Measurements from ENCODE around the gene NPAS3. TPM values are rescaled to one million over a fixed set of nuclear protein-coding genes. Genes with fewer than 3 reads are reported as not detected.

NPAS3 gene
- total and polyA plus RNA-seq, 4 experiments from 2014 or later: not detected

DNA sequence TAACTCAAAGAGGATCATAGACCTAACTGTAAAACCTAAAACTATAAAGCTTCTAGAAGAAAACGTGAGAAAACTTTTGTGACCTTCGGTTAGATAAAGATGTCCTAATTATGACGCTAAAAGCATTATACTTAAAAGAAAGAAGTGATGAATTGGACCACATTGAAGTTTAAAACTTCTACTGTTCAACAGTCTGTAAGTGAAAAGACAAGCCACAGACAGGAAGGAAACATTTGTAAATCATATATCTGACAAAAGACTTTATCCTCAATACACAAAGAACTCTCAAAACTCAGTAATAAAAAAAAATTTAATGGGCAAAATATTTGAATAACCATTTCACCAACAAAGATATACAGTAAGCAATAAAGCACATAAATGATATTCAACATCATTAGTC is 667.9 kb downstream of the NPAS3 start:
- Histone ChIP-seq H3K27me3 (ENCODE audit: insufficient read depth, low read length) (no peaks in the 10 kb centered on the region), H3K4me3 (ENCODE audit: low read length in 2 of 2) (no peak overlapping the region), H3K36me3 (ENCODE audit: insufficient read depth, low read length) (no peaks in the 10 kb centered on the region), H3K27ac (ENCODE audit: low read depth, low read length) (no peak overlapping the region), H3K9me3 (ENCODE audit: control insufficient read depth in 1 of 2, low read length in 2 of 2) (no peaks in the 10 kb centered on the region), H3K4me1 (ENCODE audit: insufficient read depth, low read length) (no peaks in the 10 kb centered on the region)
- Mint-ChIP-seq H3K27ac (no peak overlapping the region), H3K4me3 (no peak overlapping the region), H3K9me3 (peaks cover 0 to 3% (median 0%) of the 10 kb centered on the region in 8 donors), H3K36me3 (no peaks in the 10 kb centered on the region), H3K27me3 (no peaks in the 10 kb centered on the region), H3K4me1 (no peaks in the 10 kb centered on the region)
- CTCF ChIA-PET (ENCODE audit: partially characterized antibody): no interaction called here
- no peak for DNase-seq
- POLR2A ChIA-PET (ENCODE audit: partially characterized antibody): no interaction called here
- intact Hi-C loops (cut with micrococcal nuclease): no loop called here

- no peaks in the 10 kb centered on the region for H3K9me3 ChIP-seq (ENCODE audit: control insufficient read depth in 1 of 2, low read length in 2 of 2)
- H3K4me1 ChIP-seq (ENCODE audit: insufficient read depth, low read length): no peaks in the 10 kb centered on the region
- Mint-ChIP-seq H3K27me3 (no peaks in the 10 kb centered on the region), H3K36me3 (no peaks in the 10 kb centered on the region), H3K9me3 (peaks cover 0 to 3% (median 0%) of the 10 kb centered on the region in 8 donors), H3K27ac (no peak overlapping the region), H3K4me3 (no peak overlapping the region), H3K4me1 (no peaks in the 10 kb centered on the region)
- CTCF ChIA-PET (ENCODE audit: partially characterized antibody): no interaction called here
- no peaks in the 10 kb centered on the region for H3K36me3 ChIP-seq (ENCODE audit: insufficient read depth, low read length)
- no peak for DNase-seq
- H3K27me3 ChIP-seq (ENCODE audit: insufficient read depth, low read length): no peaks in the 10 kb centered on the region
- no peak overlapping the region for H3K27ac ChIP-seq (ENCODE audit: low read depth, low read length)
- no peak overlapping the region for H3K4me3 ChIP-seq (ENCODE audit: low read length in 2 of 2)
- POLR2A ChIA-PET (ENCODE audit: partially characterized antibody): no interaction called here
- intact Hi-C loops (cut with micrococcal nuclease): no loop called here
Observed at GRCh38 chr14:33609582-33609981, 670.9 kb downstream of the NPAS3 start.

DNA sequence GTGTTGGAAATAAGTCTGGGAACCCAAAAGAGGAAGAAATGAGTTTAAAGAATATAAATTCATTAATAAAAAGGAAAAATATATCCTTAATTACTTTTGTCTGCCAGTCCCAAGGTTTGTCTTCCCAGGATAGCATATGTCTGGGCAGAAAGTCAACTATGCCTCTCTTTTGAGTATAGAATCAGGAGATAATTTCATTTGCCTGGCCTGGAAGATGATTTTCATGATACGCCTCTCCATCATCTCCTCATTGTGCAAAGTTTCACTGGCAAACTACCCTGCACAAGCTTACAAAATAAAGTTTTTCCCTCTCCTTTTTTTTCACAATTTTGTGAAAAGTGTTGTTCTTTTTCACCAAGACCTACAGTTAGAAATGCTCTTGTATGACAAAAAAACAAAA is 671.4 kb downstream of the NPAS3 start:
- Histone ChIP-seq H3K9me3 (ENCODE audit: control insufficient read depth in 1 of 2, low read length in 2 of 2) (no peaks in the 10 kb centered on the region), H3K27ac (ENCODE audit: low read depth, low read length) (no peak overlapping the region), H3K27me3 (ENCODE audit: insufficient read depth, low read length) (no peaks in the 10 kb centered on the region), H3K4me3 (ENCODE audit: low read length in 2 of 2) (no peak overlapping the region), H3K4me1 (ENCODE audit: insufficient read depth, low read length) (no peaks in the 10 kb centered on the region), H3K36me3 (ENCODE audit: insufficient read depth, low read length) (no peaks in the 10 kb centered on the region)
- intact Hi-C loops (cut with micrococcal nuclease): no loop called here
- ChIA-PET POLR2A (ENCODE audit: partially characterized antibody) (no interaction called here), CTCF (ENCODE audit: partially characterized antibody) (no interaction called here)
- Mint-ChIP-seq H3K9me3 (peaks cover 0 to 3% (median 0%) of the 10 kb centered on the region in 8 donors), H3K27me3 (no peaks in the 10 kb centered on the region), H3K36me3 (no peaks in the 10 kb centered on the region), H3K4me1 (no peaks in the 10 kb centered on the region), H3K4me3 (no peak overlapping the region), H3K27ac (no peak overlapping the region)
- no peak for DNase-seq

DNA sequence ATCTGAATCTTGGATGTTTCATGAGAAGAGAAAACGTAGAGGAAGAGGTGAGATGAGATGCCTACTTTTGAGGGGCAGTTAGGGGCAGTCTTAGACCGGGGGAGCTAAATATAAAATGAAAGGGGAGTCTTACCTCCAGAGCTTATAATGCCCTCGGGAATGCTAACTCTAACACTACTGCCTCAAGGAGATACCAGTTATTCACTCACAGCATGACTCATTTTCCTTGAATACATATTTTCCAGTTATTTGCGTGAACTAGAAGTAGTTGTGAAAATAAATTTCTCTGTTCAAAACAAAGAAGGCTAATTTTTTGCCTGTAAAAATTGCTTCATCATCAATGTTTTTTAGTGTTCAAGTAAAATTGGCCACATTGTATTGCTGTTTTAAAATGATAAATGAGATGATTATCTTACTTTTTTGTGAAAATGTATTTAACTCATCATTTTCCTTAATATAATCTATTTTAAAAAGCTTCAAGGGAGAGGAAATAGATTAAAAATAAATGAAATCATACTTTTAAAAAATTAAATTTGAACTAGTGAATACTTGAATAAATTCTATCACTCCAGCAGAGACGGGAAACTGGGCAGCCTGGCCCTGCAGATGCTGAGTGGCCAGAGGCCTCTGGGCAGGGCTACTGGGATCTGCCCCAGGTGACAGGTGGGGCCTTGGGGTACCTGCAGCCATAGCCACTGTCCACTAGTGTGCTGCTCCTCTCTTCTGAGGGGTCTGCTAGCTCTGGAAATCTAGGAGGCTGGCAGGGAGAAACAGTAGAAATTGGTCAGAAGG is 672.9 kb downstream of the NPAS3 start:
- DNase-seq: no peak
- H3K4me1 ChIP-seq (ENCODE audit: insufficient read depth, low read length): no peaks in the 10 kb centered on the region
- H3K4me3 ChIP-seq (ENCODE audit: low read length in 2 of 2): no peak overlapping the region
- H3K27ac ChIP-seq (ENCODE audit: low read depth, low read length): no peak overlapping the region
- CTCF ChIA-PET (ENCODE audit: partially characterized antibody): no interaction called here
- POLR2A ChIA-PET (ENCODE audit: partially characterized antibody): no interaction called here
- Mint-ChIP-seq H3K27me3 (no peaks in the 10 kb centered on the region), H3K27ac (no peak overlapping the region), H3K4me1 (no peaks in the 10 kb centered on the region), H3K36me3 (no peaks in the 10 kb centered on the region), H3K9me3 (peaks cover 0 to 2% (median 0%) of the 10 kb centered on the region in 8 donors), H3K4me3 (no peak overlapping the region)
- no peaks in the 10 kb centered on the region for H3K27me3 ChIP-seq (ENCODE audit: insufficient read depth, low read length)
- intact Hi-C loops (cut with micrococcal nuclease): no loop called here
- H3K9me3 ChIP-seq (ENCODE audit: control insufficient read depth in 1 of 2, low read length in 2 of 2): no peaks in the 10 kb centered on the region
- no peaks in the 10 kb centered on the region for H3K36me3 ChIP-seq (ENCODE audit: insufficient read depth, low read length)

DNA sequence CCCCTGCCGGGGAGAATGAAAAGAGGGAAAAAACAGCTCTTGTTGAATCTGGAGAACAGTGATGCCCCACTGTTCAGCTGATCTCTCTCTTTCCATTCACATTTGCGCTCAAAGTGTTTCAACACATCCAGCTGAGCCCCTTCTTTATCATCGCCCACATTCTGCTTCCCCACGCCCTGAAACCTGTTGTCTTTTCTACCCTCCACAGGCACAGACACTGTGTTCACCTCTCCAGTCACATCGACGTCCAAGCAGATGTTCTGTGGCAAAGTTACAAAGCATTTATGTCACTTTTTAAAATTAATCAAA is 673.5 kb downstream of the NPAS3 start:
- no peak overlapping the region for H3K4me3 ChIP-seq (ENCODE audit: low read length in 2 of 2)
- H3K4me1 ChIP-seq (ENCODE audit: insufficient read depth, low read length): no peaks in the 10 kb centered on the region
- Mint-ChIP-seq H3K9me3 (no peaks in the 10 kb centered on the region), H3K4me3 (no peak overlapping the region), H3K27me3 (no peaks in the 10 kb centered on the region), H3K4me1 (no peaks in the 10 kb centered on the region), H3K36me3 (no peaks in the 10 kb centered on the region), H3K27ac (no peak overlapping the region)
- no peaks in the 10 kb centered on the region for H3K36me3 ChIP-seq (ENCODE audit: insufficient read depth, low read length)
- H3K9me3 ChIP-seq (ENCODE audit: control insufficient read depth in 1 of 2, low read length in 2 of 2): no peaks in the 10 kb centered on the region
- intact Hi-C loops (cut with micrococcal nuclease): no loop called here
- H3K27ac ChIP-seq (ENCODE audit: low read depth, low read length): no peak overlapping the region
- CTCF ChIA-PET (ENCODE audit: partially characterized antibody): no interaction called here
- no peak for DNase-seq
- POLR2A ChIA-PET (ENCODE audit: partially characterized antibody): no interaction called here
- no peaks in the 10 kb centered on the region for H3K27me3 ChIP-seq (ENCODE audit: insufficient read depth, low read length)

- H3K4me3 ChIP-seq (ENCODE audit: low read length in 2 of 2): no peak overlapping the region
- Mint-ChIP-seq H3K27me3 (peaks cover 0 to 4% of the 10 kb centered on the region in 2 donors), H3K4me3 (no peak overlapping the region), H3K9me3 (no peaks in the 10 kb centered on the region), H3K36me3 (no peaks in the 10 kb centered on the region), H3K4me1 (no peaks in the 10 kb centered on the region), H3K27ac (no peak overlapping the region)
- H3K27ac ChIP-seq (ENCODE audit: low read depth, low read length): no peak overlapping the region
- no peaks in the 10 kb centered on the region for H3K9me3 ChIP-seq (ENCODE audit: control insufficient read depth in 1 of 2, low read length in 2 of 2)
- ChIA-PET POLR2A (ENCODE audit: partially characterized antibody) (no interaction called here), CTCF (ENCODE audit: partially characterized antibody) (no interaction called here)
- intact Hi-C loops (cut with micrococcal nuclease): no loop called here
- no peak for DNase-seq
- H3K27me3 ChIP-seq (ENCODE audit: insufficient read depth, low read length): no peaks in the 10 kb centered on the region
- H3K36me3 ChIP-seq (ENCODE audit: insufficient read depth, low read length): no peaks in the 10 kb centered on the region
- H3K4me1 ChIP-seq (ENCODE audit: insufficient read depth, low read length): no peaks in the 10 kb centered on the region
Observed at GRCh38 chr14:33617154-33617553, 678.5 kb downstream of the NPAS3 start.

DNA sequence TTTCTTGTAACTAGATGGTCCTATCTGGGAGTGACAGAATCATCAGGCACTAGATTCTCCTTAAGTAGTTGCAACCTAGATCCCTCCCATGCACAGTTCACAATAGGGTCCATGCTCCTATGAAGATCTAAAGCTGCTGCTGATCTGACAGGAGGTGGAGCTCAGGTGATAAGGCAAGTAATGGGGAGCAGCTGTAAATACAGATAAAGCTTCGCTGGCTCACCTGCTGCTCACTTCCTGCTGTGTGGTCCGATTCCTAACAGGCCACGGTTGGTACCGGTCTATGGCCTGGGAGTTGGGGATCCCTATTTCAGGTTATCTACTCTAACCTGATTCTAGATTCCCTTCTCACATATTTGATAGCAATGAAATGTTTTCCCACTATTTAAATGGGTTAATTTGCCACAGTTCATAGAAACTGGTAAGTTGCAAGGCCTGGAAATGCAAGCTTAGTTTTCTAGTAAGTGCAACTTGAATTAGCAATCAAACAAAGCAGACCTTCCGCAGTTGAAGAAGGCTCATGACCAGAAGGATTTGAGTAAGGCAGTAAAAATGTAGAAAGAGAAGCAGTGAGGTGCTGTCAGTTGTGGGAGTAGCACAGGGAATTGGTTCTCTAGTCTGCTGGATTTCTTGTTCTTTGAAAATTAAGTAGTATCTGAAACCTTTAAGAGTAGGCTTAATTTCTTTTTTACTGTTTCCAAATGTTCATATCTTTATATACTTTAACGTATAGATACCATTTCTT is 679.9 kb downstream of the NPAS3 start:
- no peaks in the 10 kb centered on the region for H3K36me3 ChIP-seq (ENCODE audit: insufficient read depth, low read length)
- Mint-ChIP-seq H3K27ac (no peak overlapping the region), H3K9me3 (peaks cover 0 to under 1% (median 0%) of the 10 kb centered on the region in 8 donors), H3K4me3 (no peak overlapping the region), H3K27me3 (peaks cover 0 to 4% of the 10 kb centered on the region in 2 donors), H3K36me3 (no peaks in the 10 kb centered on the region), H3K4me1 (no peaks in the 10 kb centered on the region)
- H3K9me3 ChIP-seq (ENCODE audit: control insufficient read depth in 1 of 2, low read length in 2 of 2): no peaks in the 10 kb centered on the region
- H3K27ac ChIP-seq (ENCODE audit: low read depth, low read length): no peak overlapping the region
- no peak overlapping the region for H3K4me3 ChIP-seq (ENCODE audit: low read length in 2 of 2)
- CTCF ChIA-PET (ENCODE audit: partially characterized antibody): no interaction called here
- POLR2A ChIA-PET (ENCODE audit: partially characterized antibody): no interaction called here
- no peaks in the 10 kb centered on the region for H3K4me1 ChIP-seq (ENCODE audit: insufficient read depth, low read length)
- no peak for DNase-seq
- intact Hi-C loops (cut with micrococcal nuclease): no loop called here
- no peaks in the 10 kb centered on the region for H3K27me3 ChIP-seq (ENCODE audit: insufficient read depth, low read length)

Measured in CD4-positive, alpha-beta memory T cell (primary cell).